HT1080 (cell line): ENCODE measurements around the gene CHCHD6. TPM values are rescaled to one million over a fixed set of nuclear protein-coding genes. Genes with fewer than 3 reads are reported as not detected.

Source experiments
- DNase-seq: peaks from one replicate; pipeline ENCODE4 v3.0.0-alpha.2; 2015; ENCODE audit warnings: low read depth
- total RNA-seq: library from RNA; depleted of rRNA; stranded (reverse); fragments of >200 nt; shearing (Covaris generic); gene quantifications from 2 replicates; pipeline ENCODE4 v1.2.3, GENCODE V29; 2014

The CHCHD6 gene
- total RNA-seq, 1 experiment from 2014 or later = 28.7 TPM

DNA sequence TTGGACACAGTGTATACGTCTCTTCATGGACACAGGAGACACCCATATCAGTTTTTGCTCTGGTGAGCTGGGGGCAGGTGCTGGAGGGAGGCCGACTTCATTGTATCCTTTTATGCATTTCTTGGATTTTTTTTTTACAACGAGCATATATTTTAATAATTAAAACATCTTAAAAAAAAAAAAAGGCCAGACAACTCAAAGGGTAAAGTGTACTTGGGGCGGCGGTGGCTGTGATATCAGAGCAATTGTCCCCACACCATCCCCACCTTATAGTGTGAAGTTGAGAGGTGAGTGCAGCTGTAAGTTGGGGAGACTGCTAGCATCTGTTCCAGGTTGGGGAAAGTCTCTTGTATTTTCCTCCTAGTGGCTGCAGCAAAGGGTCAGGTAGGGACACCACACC lies 266.9 kb downstream of the CHCHD6 start:
- no peak for DNase-seq

DNA sequence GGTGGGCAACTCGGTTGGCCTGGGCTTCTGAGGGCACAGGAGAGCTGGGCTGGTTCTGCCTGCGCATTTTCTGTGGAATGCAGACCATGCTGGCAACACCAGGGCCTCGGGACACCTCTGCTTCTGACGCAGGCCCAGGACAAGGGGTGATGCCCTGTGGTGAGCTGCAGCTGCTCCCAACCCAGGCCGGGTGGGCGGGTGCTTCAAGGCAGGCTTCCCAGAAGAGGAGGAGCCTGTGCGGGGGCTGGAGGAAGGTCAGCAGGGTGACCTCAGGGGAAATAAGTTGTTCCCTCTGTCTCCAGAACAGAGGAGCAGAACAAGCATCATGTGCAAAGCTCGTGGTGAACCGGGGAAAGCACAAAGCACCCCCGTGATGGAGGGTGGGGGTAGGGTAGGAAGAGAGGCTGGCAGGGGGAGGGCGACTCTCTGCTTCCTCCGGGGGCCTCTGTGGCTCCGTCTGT lies 267.9 kb downstream of the CHCHD6 start:
- no peak for DNase-seq

DNA sequence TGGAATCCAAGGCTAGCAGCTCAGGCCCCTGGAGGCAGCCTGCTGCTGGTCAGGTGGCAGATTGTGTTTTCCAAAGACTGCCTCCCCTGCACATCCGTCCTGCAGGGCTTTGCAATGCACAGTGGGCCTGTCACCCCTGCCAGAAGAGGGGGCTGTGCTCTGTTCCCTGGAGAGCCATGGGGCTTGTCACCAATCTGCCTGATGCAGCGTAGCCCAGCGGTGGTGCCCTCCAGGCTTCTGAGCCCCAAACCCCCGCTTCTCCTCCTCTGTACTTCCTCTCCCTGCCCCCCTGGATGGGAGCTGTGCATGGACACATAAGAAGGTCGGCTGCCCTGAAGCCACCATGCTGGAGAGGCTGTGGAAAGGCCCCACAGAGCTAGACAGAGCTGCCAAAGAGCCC lies 268.8 kb downstream of the CHCHD6 start:
- no peak for DNase-seq

DNA sequence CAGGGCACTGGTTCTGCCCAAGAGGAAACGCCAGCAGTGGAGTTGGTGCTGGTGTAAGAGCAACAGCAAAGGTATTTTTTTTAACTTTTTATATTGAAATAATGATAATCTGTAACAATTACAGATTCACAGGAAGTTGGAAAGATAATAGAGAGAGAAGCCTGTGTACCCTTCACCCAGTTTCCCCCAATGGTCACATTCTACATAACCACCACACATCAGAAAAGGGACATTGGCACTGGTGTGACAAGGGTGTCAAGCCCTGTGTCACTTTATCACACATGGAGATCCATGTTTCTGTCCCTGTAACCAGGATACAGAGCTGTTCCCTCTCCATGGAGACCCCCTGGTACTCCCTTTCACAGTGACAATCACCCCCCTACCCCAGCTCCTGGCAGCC lies 269.8 kb downstream of the CHCHD6 start:
- no peak for DNase-seq

DNA sequence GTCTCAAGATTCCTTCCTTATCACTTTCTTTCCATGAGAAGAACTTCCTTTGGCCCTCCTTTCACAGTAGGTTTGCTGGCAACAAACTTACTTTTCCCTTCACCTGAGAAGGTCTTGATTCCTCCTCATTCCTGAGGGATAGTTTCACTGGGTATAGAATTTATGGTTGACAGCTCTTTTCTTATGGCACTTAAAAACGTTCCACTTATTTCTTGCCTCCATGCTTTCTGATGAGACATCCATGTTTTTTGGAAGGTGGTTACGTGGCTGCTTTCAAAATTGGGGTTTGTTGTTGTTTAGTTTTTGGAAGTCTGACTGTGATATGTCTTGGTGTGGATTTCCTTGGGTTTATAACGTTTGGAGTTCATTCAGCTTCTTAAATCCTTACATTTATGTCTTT lies 270.7 kb downstream of the CHCHD6 start:
- no peak for DNase-seq

DNA sequence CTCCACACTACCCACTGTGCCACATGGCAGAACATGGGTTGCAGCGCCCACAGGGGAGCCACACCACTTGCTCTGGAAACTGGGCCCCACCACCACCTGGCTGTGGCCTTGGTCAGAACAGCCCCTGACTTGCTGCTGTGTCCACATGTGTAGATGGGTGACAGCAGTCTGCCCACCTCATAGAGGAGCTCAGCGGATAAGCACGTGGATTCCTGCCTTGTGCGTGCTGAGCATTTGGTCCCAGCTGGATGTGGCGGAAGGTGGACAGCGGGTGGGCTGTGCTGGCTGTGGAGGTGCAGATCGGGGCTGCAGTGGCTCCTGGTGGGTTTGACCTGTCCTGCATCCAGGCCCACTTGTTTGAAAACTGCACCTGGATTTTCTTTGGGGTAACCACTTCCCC lies 272.9 kb downstream of the CHCHD6 start:
- no peak for DNase-seq

DNA sequence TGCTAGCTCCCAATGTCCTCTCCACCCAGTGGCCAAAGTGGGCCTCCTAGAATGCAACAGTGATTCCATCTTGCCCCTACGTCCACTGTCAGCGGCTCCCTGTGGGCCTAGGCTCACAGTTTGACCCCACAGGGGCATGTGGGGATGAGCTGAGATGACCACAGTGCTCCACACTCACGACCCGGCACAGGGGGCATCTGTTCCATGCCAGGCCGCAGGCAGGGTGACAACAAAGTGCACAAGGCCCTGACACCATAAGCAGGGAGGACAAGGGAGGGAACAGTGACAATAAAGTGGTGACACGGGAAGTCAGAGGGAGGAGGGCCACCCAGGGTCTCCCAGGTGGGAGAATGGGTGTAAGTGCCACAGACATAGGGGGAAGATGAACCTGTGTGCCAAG lies 273.8 kb downstream of the CHCHD6 start:
- DNase-seq = no peak

DNA sequence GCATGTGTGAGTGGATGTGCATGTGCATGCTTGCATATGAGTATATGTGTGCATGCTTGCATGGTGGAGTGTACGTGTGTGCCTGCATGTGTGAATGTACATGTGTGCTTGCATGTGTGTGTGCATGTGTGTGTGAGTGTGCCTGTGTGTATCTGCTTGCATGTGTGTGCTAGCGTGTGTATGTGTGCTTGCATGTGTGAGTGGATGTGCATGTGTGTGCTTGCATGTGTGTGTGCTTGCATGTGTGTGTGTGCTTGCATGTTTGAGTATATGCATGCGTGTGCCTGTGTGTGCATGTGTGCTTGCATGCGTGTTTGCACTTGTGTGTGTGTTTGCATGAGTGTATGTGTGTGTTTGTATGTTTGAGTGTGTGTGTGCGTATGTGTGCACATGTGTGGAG lies 274.3 kb downstream of the CHCHD6 start:
- DNase-seq = no peak

DNA sequence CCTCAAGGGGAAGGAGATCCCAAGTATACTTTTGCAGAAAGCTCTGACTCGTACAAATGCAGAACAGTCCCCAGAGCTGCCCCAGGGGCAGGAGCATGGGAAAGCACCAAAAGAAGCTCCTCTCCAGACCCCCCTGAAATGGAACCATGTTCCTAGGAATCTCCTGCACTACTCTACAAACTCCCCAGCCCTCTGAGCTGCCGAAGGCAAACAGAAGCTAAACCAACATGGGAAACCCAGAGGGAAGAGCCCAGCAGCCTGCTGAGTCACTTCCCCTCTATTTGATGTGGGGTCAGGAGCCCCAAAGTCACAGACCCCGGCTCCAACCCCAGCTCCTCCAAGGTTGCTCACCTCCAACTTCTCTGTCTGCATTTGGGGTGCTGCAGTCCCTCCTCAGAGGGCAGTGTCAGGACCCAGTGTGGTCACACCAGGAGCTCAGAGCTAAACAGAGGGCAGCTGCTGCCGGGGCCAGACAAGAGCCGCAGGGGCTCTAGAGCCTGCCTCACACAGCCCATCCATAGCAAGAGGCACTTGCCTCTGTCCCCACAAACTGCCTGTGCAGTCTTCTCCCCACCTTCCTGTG lies 275.1 kb downstream of the CHCHD6 start:
- DNase-seq = peak; percentile 75

DNA sequence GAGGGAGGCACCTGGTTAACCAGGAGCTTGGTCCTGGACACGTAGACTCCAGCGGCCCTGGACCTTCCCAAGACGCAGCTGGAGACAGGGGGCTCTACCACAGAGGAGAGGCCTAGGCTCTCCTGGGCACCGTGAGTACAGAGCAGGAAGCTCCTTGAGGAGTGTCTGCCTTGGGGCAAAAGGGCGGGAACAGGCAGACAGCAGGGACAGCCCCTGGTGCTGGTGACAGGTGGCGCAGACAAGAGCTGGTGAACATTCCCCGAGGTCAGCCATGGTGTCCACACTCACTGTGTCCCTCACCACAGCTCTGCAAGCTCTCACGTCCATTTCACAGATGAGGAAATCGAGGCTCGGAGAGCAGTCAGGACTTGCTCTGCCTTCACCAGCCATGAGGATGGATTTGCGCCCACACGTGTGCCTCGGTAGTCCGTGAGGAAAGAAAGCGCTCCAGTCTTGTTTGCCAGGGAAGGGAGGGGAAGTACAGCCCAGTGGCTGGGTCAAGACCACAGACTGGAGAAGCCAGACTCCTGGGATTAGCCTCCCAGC lies 276.3 kb downstream of the CHCHD6 start:
- no peak for DNase-seq

DNA sequence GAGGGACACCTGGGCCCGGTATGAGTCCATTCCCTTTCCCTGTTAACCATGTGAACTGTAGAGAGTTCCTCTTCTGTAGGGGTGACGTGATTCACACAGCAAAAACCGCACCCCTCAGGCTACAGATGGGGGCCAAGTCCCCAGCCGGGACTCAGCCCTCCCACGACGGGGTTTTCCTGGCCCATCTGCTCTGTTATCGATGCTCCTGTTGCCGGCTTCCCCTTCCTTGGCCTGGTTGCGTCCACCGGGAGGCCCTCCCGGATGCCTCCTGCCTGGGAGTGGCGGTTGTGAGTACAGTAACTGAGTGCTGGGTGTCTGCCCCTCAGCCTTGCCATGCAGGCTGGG lies 278.1 kb downstream of the CHCHD6 start:
- no peak for DNase-seq

DNA sequence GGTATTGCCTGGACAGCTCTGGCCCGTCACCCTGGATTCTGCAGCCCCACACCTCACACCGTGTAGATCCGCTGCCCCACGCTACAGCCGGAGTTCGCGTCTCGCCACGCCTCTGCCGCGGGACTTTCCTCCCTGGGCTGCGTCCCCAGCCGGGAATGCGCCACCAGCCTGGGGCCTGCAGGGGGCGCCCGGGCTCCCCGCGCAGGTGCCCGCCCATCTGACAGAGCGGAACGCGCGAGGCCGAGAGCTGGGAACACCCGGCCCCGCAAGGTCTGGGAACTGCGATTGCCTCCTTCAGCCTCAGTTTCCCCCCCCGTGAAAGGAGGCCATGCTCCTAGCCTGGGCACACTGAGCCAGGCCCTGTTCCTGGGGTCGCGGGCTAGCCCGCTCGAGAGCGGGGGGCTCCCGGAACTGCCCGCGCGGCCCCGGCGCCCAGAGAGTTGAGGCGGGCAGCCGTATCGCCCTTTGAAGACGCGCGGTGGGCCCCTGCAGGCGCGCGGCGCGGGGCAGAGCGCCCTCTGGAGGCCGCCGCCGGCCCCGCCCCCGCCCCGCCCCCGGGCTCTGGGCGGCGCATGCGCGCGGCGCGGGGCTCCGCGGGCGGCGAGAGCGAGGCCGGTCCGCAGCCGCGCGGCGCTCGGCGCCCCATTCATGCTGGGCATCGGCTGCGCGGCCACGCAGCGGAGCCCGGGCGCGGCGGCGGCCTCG lies 278.6 kb downstream of the CHCHD6 start, which contains the start of gene PLXNA1:
Gene PLXNA1 (plus strand): TSS at position 645 of the 705 bp plus-strand sequence. CDS start 5,479 bp downstream, outside the sequence.
- DNase-seq = peak; percentile 91

DNA sequence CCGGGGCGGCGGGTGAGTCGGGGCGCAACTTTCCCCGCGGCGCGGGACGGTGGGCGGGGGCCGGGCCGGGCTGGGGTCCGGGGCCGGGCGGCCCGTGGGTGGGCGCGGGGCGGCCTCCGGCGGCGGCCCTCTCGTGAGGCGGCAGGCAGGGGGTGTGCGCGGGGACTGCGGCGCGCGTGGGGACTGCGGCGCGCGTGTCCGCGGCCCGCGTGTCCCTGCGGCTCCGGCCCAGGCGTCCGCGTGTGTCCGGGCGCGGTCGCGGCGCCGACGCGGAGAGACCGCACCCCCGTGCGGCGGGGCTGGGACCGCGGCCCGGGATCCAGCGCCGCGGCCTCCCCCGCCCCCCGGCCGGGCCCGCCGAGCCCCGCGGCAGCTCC lies 279.2 kb downstream of the CHCHD6 start:
- no peak for DNase-seq

DNA sequence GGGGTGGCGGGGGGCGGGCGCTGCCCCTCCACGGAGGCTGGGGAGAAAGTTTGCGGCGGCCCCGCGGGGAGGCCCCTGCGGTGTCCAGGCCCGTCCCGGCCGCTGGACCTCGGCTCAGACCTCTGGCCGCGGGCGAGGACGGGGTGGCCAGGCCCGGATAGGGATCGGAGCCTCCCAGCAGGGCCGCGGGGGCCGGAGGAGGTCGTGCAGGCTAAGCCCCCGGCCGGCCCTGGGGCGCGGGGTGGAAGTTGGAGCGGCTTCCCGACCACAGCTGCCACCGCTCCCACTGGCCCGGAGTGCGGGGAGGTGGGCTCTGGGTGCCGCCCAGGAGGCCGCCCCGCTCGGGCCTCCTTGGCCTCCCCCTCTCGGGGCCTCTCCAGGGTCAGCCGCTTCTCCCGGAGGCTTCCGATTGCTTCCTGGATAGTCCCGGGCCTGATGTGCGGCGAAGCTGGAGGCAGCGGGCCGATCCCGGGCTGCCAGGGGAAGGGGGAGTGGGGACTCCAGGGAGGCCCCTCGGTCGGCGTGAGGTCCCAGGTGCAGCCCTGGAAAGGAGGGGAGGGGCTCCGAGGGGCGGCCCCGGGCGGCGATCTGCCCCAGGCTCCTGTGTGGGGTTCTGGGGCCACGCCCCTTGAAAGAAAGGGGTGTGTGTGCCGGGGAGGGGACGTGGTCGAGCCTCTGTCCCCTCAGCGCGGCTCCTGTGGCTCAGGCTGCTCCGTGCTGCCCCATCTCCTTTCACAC lies 279.8 kb downstream of the CHCHD6 start:
- peak; percentile 59 for DNase-seq

DNA sequence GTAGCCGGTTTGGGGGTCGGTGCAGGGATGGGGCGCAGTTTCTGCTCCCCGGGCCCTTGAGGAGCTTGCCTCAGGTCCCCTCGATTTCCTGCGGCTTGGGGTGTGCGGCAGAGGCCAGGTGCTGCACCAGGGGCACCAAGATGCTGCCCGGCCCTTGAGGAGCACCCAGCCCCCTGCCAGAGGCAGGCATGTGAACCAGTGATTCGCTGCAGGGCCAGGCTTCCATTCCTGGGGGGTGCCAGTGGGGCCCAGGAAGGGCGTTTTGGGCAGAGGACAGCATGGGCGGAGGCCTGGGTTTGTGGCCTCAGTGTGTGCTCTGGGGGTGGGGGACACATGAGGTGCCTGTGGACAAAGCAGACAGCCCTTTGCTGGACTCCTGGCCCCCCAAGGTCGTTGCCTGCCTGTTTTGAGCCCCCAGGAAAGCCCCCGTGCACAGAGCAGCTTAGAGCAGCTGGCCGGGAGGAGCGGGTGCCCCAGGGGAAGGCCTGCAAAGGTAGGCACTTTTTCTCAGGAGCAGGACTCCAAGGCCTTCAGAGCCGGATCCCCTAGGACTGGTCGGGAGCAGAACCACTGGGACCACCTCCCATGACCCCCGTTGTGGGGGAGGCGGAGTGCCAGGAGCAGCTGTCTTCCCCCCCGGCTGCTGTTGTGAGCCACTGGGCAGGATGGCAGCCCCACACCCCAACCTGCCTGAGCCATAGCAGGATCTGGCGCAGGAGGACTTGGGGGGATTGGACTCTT lies 280.5 kb downstream of the CHCHD6 start:
- no peak for DNase-seq

DNA sequence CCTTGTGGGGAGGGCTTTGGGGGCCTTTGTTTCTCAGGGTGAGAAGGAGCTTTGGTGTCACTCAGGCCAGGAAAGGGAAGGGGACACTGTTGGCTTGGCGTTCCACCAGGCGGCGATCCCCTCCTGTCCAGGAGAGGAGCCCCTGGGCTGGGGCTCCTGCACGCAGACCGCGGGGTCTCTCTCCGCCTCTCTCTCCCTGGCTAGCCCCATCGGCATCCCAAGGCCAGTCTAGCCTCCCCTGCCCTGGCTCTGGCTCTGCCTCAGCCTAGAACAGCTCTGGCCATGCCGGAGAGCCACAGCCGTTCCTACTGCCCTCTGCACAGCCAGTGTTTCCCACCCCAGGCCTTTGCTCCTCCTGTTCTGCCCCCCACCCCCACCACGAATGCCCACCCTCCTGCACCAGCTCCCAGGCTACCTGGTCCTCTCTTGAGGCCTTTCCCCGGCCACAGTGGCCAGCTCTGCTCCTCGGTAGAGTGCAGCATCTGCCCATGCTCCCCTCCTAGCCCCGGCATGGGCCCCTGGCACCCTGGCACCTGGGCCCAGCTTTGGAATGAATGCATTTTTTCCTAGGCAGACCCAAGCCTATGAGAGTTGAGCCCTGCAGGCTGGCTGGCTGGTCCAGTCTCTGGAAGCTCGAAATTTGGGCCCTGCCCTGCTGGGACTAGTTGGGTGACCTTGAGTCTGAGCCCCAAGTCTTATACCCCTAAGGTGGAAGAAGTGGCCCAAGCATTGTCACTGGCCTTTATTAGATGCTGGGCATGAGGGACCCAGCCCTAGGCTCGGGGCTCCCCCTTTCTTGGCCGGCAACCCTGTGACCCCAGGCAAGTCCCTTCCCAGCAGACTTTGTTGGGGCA lies 281.3 kb downstream of the CHCHD6 start:
- DNase-seq = no peak

DNA sequence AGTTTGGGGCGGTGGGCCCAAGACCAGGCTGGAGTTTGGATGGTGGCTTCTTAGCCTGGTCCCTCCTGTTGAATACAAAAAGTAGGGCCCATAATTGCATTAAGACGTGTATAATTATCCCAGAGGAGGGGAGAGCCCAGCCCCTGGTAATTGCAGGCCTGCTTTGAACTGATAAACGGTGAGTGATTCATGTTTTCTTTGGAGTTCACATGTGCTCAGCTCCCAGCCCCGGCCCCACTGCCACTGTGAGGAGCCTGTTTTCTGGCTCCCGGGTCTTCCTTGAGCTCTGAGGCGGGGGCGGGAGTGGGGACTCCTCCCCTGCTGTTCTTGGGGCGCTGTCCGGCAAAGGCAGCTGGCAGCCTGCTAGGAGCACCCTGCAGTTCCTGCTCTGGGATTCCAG lies 282.0 kb downstream of the CHCHD6 start:
- DNase-seq = peak; percentile 36

DNA sequence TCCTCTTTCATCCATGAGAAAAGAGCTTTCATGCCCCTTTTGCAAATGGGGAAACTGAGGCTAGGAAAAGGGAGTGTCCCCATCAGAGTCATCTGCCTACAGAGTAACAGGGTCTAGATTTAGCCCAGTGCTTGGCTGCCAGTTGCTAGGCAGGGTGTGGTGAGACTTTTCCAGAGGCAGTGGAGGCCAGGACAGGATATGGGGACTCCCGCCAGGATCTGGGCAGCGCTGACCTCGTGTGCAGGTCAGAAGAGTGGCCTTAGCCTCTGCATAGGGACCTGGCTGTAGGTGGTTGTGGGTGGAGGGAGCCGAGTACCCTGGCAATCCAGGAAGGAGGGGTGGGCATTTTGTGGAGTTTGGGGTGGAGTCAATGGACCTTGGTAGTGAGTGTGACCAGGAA lies 283.1 kb downstream of the CHCHD6 start:
- no peak for DNase-seq

DNA sequence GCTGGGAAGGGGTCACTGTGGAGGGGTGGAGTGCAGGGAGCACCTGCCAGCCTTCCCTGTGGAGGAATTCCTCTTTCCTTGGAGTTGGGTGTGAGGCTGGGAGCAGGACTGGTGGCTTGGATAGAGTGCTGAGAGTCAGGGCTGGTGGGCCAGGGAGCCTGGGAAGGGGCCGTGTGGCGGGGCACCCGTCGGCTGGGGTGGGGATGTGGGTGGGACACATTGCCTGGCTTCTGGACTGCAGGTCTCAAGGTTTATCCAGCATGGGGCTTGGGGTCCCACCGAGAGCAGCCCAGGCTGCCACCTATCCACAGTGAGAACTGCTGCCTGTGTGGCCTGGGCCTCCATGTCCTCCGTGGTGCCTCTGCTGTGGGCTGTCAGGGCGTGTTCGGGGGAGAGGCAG lies 283.6 kb downstream of the CHCHD6 start:
- no peak for DNase-seq

DNA sequence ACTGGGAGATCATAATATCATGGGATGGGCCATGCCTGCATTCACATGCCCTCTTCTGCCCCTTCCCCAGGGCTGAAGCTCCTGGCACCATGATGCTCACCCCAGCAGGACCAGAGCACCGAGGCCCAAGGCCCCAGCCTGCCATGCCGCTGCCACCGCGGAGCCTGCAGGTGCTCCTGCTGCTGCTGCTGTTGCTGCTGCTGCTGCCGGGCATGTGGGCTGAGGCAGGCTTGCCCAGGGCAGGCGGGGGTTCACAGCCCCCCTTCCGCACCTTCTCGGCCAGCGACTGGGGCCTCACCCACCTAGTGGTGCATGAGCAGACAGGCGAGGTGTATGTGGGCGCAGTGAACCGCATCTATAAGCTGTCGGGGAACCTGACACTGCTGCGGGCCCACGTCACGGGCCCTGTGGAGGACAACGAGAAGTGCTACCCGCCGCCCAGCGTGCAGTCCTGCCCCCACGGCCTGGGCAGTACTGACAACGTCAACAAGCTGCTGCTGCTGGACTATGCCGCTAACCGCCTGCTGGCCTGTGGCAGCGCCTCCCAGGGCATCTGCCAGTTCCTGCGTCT lies 284.5 kb downstream of the CHCHD6 start:
- DNase-seq = no peak
